Uterus (tissue), 4 donors: ENCODE results near the gene AIFM3. TPM values are rescaled to one million over a fixed set of nuclear protein-coding genes. Genes with fewer than 3 reads are reported as not detected.
"Not testable (repeated sequence)": the region's sequence is repeated elsewhere in the genome, so short reads cannot be mapped to it uniquely, and the experiment has no call there.

ENCODE experiments used
- DNase-seq, 2 donors: peaks; one replicate each; pipeline ENCODE4 v3.0.0-alpha.2; 2019 to 2020
- H3K27ac ChIP-seq, 2 donors: fragments of 200-600 bp; sonication (generic); 1 replicate in 1 of 2; 2 replicates in 1 of 2; pipeline ENCODE4 v1.5.1; 2016 to 2018
- H3K27me3 ChIP-seq, 2 donors: fragments of 200-600 bp; sonication (generic); one replicate each; pipeline ENCODE4 v1.5.1; 2018 to 2019; ENCODE audit warnings: control low read depth in 1 of 2
- H3K36me3 ChIP-seq, 2 donors: fragments of 200-600 bp; sonication (generic); one replicate each; pipeline ENCODE4 v1.5.1; 2019; ENCODE audit warnings: control low read depth in 1 of 2
- H3K4me1 ChIP-seq, 2 donors: fragments of 200-600 bp; sonication (generic); one replicate each; pipeline ENCODE4 v1.5.1; 2018 to 2019; ENCODE audit warnings: control low read depth in 1 of 2
- H3K4me3 ChIP-seq, 2 donors: fragments of 200-600 bp; sonication (generic); 1 replicate in 1 of 2; 2 replicates in 1 of 2; pipeline ENCODE4 v1.5.1; 2018 to 2019; ENCODE audit warnings: mild to moderate bottlenecking in 1 of 2
- H3K9me3 ChIP-seq, 2 donors: fragments of 200-600 bp; sonication (generic); one replicate each; pipeline ENCODE4 v1.5.1; 2019; ENCODE audit warnings: control low read depth in 1 of 2
- CTCF ChIP-seq, 4 experiments: fragments of 200-600 bp in 2 of 4; fragments of 450-650 bp in 2 of 4; sonication (generic) in 2 of 4; IDR thresholded peaks; one replicate each; pipeline ENCODE4 v1.5.1; 2016 to 2019; ENCODE audit warnings: antibody characterized with exemption in 4 of 4, mild to moderate bottlenecking in 2 of 4, moderate library complexity in 1 of 4
- POLR2A ChIP-seq, 2 donors: fragments of 450-650 bp; IDR thresholded peaks; one replicate each; pipeline ENCODE4 v1.6.1; 2016; ENCODE audit warnings: antibody characterized with exemption in 2 of 2, mild to moderate bottlenecking in 1 of 2, moderate library complexity in 1 of 2
- intact Hi-C: fragments of 100-400 bp; cut with DNase I; formaldehyde crosslinking; loops from one replicate; pipeline ENCODE4 v1.15.1; 2023; ENCODE audit warnings: low total_unique reads
- total RNA-seq, 4 donors: library from RNA; depleted of rRNA in 3 of 4; stranded (reverse); fragments of >200 nt in 3 of 4; gene quantifications; one replicate each; pipeline versions ENCODE4 v1.1.0 to v1.2.4, GENCODE V29; 2014 to 2023
- donor health status: DM: yes; HTN: yes; CAD: no.

AIFM3 gene
- total RNA-seq, 4 donors from 2014 or later: 3.2 to 3.4 TPM; not detected in 2

GRCh38 chr22:20937794-20938671, 29.0 kb upstream of the AIFM3 start:
- Histone ChIP-seq H3K4me3 (no peak overlapping the region), H3K4me1 (peaks cover 0 to 5% of the 10 kb centered on the region in 2 donors), H3K36me3 (no peaks in the 10 kb centered on the region), H3K27ac (no peak overlapping the region), H3K9me3 (no peaks in the 10 kb centered on the region), H3K27me3 (no peaks in the 10 kb centered on the region)
- TF ChIP-seq CTCF (IDR thresholded peaks at IDR 0.05) (no peak), POLR2A (IDR thresholded peaks at IDR 0.05) (no peak)
- DNase-seq: no peak
- intact Hi-C loops: no loop called here

GRCh38 chr22:20939457-20940185, 27.4 kb upstream of the AIFM3 start:
- H3K36me3 ChIP-seq, H3K27me3 ChIP-seq, intact Hi-C loops, H3K4me1 ChIP-seq, H3K9me3 ChIP-seq, DNase-seq, H3K27ac ChIP-seq, H3K4me3 ChIP-seq: not testable (repeated sequence)

- Histone ChIP-seq H3K9me3 (no peaks in the 10 kb centered on the region), H3K4me3 (no peak overlapping the region), H3K27ac (no peak overlapping the region), H3K36me3 (no peaks in the 10 kb centered on the region), H3K4me1 (peaks cover 0 to 5% of the 10 kb centered on the region in 2 donors), H3K27me3 (no peaks in the 10 kb centered on the region)
- intact Hi-C loops: no loop called here
- no peak for DNase-seq
- TF ChIP-seq CTCF (IDR thresholded peaks at IDR 0.05) (no peak), POLR2A (IDR thresholded peaks at IDR 0.05) (no peak)
These were observed 26.8 kb upstream of the AIFM3 start for GRCh38 chr22:20940186-20940651.

- Histone ChIP-seq H3K4me1 (peaks cover 0 to 5% of the 10 kb centered on the region in 2 donors), H3K27ac (no peak overlapping the region), H3K9me3 (no peaks in the 10 kb centered on the region), H3K27me3 (no peaks in the 10 kb centered on the region), H3K4me3 (no peak overlapping the region), H3K36me3 (no peaks in the 10 kb centered on the region)
- intact Hi-C loops: no loop called here
- no peak for DNase-seq
- no peak for TF ChIP-seq CTCF (IDR thresholded peaks at IDR 0.05)
- TF ChIP-seq POLR2A (IDR thresholded peaks at IDR 0.05): no peak
These were observed 26.1 kb upstream of the AIFM3 start for GRCh38 chr22:20940904-20941385.

GRCh38 chr22:20942203-20942902, 24.7 kb upstream of the AIFM3 start:
- H3K9me3 ChIP-seq, H3K27ac ChIP-seq, H3K4me3 ChIP-seq, DNase-seq, intact Hi-C loops, H3K27me3 ChIP-seq, H3K4me1 ChIP-seq, H3K36me3 ChIP-seq: not testable (repeated sequence)
